Endothelial cell of umbilical vein (primary cell): ENCODE data around the gene NUDT8. TPM values are rescaled to one million over a fixed set of nuclear protein-coding genes. Genes with fewer than 3 reads are reported as not detected.

ENCODE experiments used
- BruUV-seq: library from RNA; stranded (reverse); fragments of 400-500 nt; replicated peaks from 2 replicates; lab custom pipeline; 2021; lab: Mats Ljungman, UMichigan
- CTCF ChIA-PET: fragments of 300-600, 350-600 bp; sonication (Branson Sonifier 250); formaldehyde crosslinking; loops from one replicate; lab custom pipeline; 2021; ENCODE audit warnings: antibody characterized with exemption, inconsistent platforms; lab: Charles Lee
- POLR2A ChIA-PET: fragments of 300-600, 350-600 bp; sonication (Branson Sonifier 250); formaldehyde crosslinking; loops from one replicate; lab custom pipeline; 2021; ENCODE audit warnings: antibody characterized with exemption, inconsistent platforms; lab: Charles Lee
- DNase-seq: peaks from one replicate; pipeline ENCODE4 v3.0.0-alpha.2; 2011; ENCODE audit warnings: low read depth, low spot score
- FAIRE-seq: peaks from 2 replicates; lab custom pipeline; 2011; peaks lifted over from hg19 to GRCh38; lab: Jason Lieb, UNC
- H2AFZ ChIP-seq: 2 replicates; pipeline ENCODE4 v1.6.0; 2012; ENCODE audit warnings: low read depth, low read length, control low read depth, inconsistent platforms
- H3K27ac ChIP-seq: 2 replicates; pipeline ENCODE4 v1.5.1; 2011; ENCODE audit warnings: low read depth, mild to moderate bottlenecking, control low read depth, low read length, moderate library complexity; ENCODE audit not compliant: insufficient read depth
- H3K27me3 ChIP-seq, 2 experiments: 2 replicates each; pipeline versions ENCODE4 v1.6.0 to v1.6.1; 2011; ENCODE audit warnings: low read length in 2 of 2, mixed read lengths in 1 of 2; ENCODE audit not compliant: control insufficient read depth in 2 of 2, insufficient read depth in 2 of 2
- H3K36me3 ChIP-seq, 2 experiments: 2 replicates in 1 of 2; 3 replicates in 1 of 2; pipeline ENCODE4 v1.5.1; 2011; ENCODE audit warnings: low read length in 2 of 2, mild to moderate bottlenecking in 1 of 2, moderate library complexity in 1 of 2; ENCODE audit not compliant: control insufficient read depth in 2 of 2, insufficient read depth in 2 of 2; ENCODE audit errors: extremely low read depth in 1 of 2
- H3K4me1 ChIP-seq: 3 replicates; pipeline ENCODE4 v1.5.1; 2011; ENCODE audit warnings: mild to moderate bottlenecking, low read length; ENCODE audit not compliant: control insufficient read depth, insufficient read depth; ENCODE audit errors: extremely low read depth
- H3K4me2 ChIP-seq: 2 replicates; pipeline ENCODE4 v1.6.1; 2011; ENCODE audit warnings: low read length, control low read depth, mixed read lengths; ENCODE audit not compliant: insufficient read depth
- H3K4me3 ChIP-seq, 3 experiments: fragments of 200-600 bp in 1 of 3; sonication (generic), shearing (Covaris generic) in 1 of 3; replicated peaks in 1 of 3; 2 replicates each; pipeline ENCODE4 v1.5.1; 2011 to 2016; ENCODE audit warnings: control low read depth in 3 of 3, low read length in 3 of 3, mild to moderate bottlenecking in 2 of 3, inconsistent platforms in 1 of 3, low read depth in 1 of 3, moderate library complexity in 1 of 3; ENCODE audit not compliant: insufficient read depth in 1 of 3
- H3K79me2 ChIP-seq: 2 replicates; pipeline ENCODE4 v1.6.0; 2012; ENCODE audit warnings: low read length, inconsistent platforms; ENCODE audit not compliant: control insufficient read depth, insufficient read depth
- H3K9ac ChIP-seq: replicated peaks from 2 replicates; pipeline ENCODE3; 2011; ENCODE audit warnings: low read length, control low read depth; ENCODE audit not compliant: insufficient read depth; ENCODE audit errors: extremely low read depth
- H3K9me1 ChIP-seq: replicated peaks from 3 replicates; pipeline ENCODE4 v1.6.0; 2011; ENCODE audit warnings: mild to moderate bottlenecking, low read length; ENCODE audit not compliant: control insufficient read depth, insufficient read depth; ENCODE audit errors: extremely low read depth
- H3K9me3 ChIP-seq: replicated peaks from 2 replicates; pipeline ENCODE4 v1.5.1; 2012; ENCODE audit warnings: low read length, inconsistent platforms; ENCODE audit not compliant: control insufficient read depth, insufficient read depth
- H4K20me1 ChIP-seq: replicated peaks from 2 replicates; pipeline ENCODE3; 2011; ENCODE audit warnings: mild to moderate bottlenecking, low read length; ENCODE audit not compliant: control insufficient read depth, insufficient read depth; ENCODE audit errors: extremely low read depth
- EZH2 ChIP-seq: IDR thresholded peaks from 2 replicates; pipeline ENCODE4 v1.6.1; 2012; ENCODE audit warnings: borderline replicate concordance, low read depth, mild to moderate bottlenecking, moderate library complexity, low read length, inconsistent platforms; ENCODE audit not compliant: severe bottlenecking
- FOS ChIP-seq: IDR thresholded peaks from 2 replicates; pipeline ENCODE4 v1.6.1; 2011; ENCODE audit warnings: mild to moderate bottlenecking, low read length, moderate library complexity, borderline replicate concordance; ENCODE audit not compliant: insufficient read depth
- GATA2 ChIP-seq: IDR thresholded peaks from 2 replicates; pipeline ENCODE4 v1.7.0; 2011; ENCODE audit warnings: low read depth, mild to moderate bottlenecking, moderate library complexity, mixed read lengths, low read length; ENCODE audit not compliant: insufficient read length, insufficient read depth
- JUN ChIP-seq: IDR thresholded peaks from 2 replicates; pipeline ENCODE4 v1.6.1; 2011; ENCODE audit warnings: borderline replicate concordance, low read depth; ENCODE audit not compliant: insufficient read length, insufficient read depth
- MYC ChIP-seq: IDR thresholded peaks from one replicate; pipeline ENCODE4 v1.6.1; 2011; ENCODE audit warnings: mild to moderate bottlenecking, low read depth, low read length
- POLR2A ChIP-seq: IDR thresholded peaks from 2 replicates; pipeline ENCODE4 v1.6.1; 2012; ENCODE audit warnings: low read depth, mild to moderate bottlenecking, control low read depth, low read length
- POLR2AphosphoS5 ChIP-seq: IDR thresholded peaks from 2 replicates; pipeline ENCODE4 v1.6.1; 2012; ENCODE audit warnings: low read depth, mild to moderate bottlenecking, control low read depth, low read length, moderate library complexity; ENCODE audit not compliant: insufficient read depth
- dilution Hi-C: fragments of 300-500 bp; cut with MboI; formaldehyde crosslinking; loops from one replicate; pipeline ENCODE4 v1.15.0; 2019; ENCODE audit warnings: low sequenced_read_pairs; ENCODE audit not compliant: extremely low pct_ligation_motif_present
- intact Hi-C: fragments of 100-400 bp; cut with micrococcal nuclease; formaldehyde crosslinking; loops from one replicate; pipeline ENCODE4 v1.10.0; 2022
- polyA plus RNA-seq, 4 experiments: library from polyadenylated mRNA; depleted of rRNA in 3 of 4; stranded (reverse) in 3 of 4; unstranded in 1 of 4; fragments of >200 nt; gene quantifications; 2 replicates each; pipeline versions ENCODE4 v1.2.1 to v1.2.3, GENCODE V29; 2011 to 2012; ENCODE audit warnings: missing spikeins in 1 of 4
- total RNA-seq: library from RNA; stranded (reverse); gene quantifications from 2 replicates; pipeline ENCODE4 v1.2.3, GENCODE V29; 2021
- TF ChIP-seq, protein P1 (sequence below), 2 donors: IDR thresholded peaks; 1 replicate in 1 of 2; 2 replicates in 1 of 2; pipeline ENCODE4 v1.5.1; 2011; ENCODE audit warnings: low read length in 2 of 2, mild to moderate bottlenecking in 2 of 2, moderate library complexity in 2 of 2, control low read depth in 1 of 2, inconsistent platforms in 1 of 2, low read depth in 1 of 2; ENCODE audit not compliant: insufficient read depth in 1 of 2; ENCODE audit errors: extremely low read depth in 1 of 2
- TF ChIP-seq, protein P2 (sequence below): IDR thresholded peaks from 2 replicates; pipeline ENCODE4 v1.6.1; 2011; ENCODE audit not compliant: insufficient read depth, insufficient read length

The NUDT8 gene
- total and polyA plus RNA-seq, 2 donors (not counting 3 experiments of a cell fraction or from before 2014, with no cell fraction given) = 14.1 to 20.4 TPM

DNA sequence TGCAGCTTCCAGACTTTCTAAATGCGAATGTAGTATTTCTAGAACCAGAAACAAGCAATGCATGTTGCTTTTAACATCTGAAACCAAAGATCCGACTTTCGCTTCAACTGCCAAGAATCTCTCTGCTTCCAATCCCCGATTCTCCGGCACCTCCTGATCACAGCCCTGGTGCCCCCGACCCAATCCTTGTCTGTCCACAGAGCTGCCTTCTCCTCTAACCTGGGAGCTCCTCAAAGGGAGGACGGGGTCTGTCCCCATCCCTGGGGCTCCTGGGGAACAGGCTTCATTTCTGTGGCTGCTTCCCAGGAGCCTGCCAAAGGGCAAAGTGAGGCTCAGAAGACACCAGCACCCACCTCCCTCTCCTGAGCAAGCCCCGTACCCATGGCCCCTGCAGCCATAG lies 44.2 kb upstream of the NUDT8 start:
- FAIRE-seq = no peak

More for the DNA sequence above, 44.2 kb upstream of the NUDT8 start:
- Histone ChIP-seq H3K4me1 (no peaks in the 10 kb centered on the region), H3K79me2 (no peaks in the 10 kb centered on the region), H3K4me2 (no peak overlapping the region), H2AFZ (no peak overlapping the region), H3K9ac (no peak overlapping the region), H4K20me1 (no peaks in the 10 kb centered on the region), H3K27me3 (peaks cover 0 to 3% of the 10 kb centered on the region in 2 experiments), H3K27ac (no peak overlapping the region), H3K36me3 (no peaks in the 10 kb centered on the region), H3K9me1 (no peaks in the 10 kb centered on the region), H3K9me3 (no peaks in the 10 kb centered on the region), H3K4me3 (no peak overlapping the region)
- POLR2A ChIA-PET = no interaction called here
- CTCF ChIA-PET = interaction anchor here (2.1 kb wide), 1 partner anchor 15 kb away, joined by 9 read pairs; no protein-coding TSS in a partner anchor
- no TSS peak for BruUV-seq
- dilution Hi-C loops (no loop called here), intact Hi-C loops (no loop called here)
- TF ChIP-seq MYC = no peak
- no peak for TF ChIP-seq JUN
- TF ChIP-seq, protein P1, sequence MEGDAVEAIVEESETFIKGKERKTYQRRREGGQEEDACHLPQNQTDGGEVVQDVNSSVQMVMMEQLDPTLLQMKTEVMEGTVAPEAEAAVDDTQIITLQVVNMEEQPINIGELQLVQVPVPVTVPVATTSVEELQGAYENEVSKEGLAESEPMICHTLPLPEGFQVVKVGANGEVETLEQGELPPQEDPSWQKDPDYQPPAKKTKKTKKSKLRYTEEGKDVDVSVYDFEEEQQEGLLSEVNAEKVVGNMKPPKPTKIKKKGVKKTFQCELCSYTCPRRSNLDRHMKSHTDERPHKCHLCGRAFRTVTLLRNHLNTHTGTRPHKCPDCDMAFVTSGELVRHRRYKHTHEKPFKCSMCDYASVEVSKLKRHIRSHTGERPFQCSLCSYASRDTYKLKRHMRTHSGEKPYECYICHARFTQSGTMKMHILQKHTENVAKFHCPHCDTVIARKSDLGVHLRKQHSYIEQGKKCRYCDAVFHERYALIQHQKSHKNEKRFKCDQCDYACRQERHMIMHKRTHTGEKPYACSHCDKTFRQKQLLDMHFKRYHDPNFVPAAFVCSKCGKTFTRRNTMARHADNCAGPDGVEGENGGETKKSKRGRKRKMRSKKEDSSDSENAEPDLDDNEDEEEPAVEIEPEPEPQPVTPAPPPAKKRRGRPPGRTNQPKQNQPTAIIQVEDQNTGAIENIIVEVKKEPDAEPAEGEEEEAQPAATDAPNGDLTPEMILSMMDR (IDR thresholded peaks at IDR 0.05; ENCODE audit: extremely low read depth in 1 of 2, insufficient read depth in 1 of 2, low read depth in 1 of 2, low read length in 2 of 2) = no peak
- no peak for TF ChIP-seq GATA2
- TF ChIP-seq FOS = no peak
- TF ChIP-seq, protein P2, sequence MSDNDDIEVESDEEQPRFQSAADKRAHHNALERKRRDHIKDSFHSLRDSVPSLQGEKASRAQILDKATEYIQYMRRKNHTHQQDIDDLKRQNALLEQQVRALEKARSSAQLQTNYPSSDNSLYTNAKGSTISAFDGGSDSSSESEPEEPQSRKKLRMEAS = no peak
- no peak for TF ChIP-seq EZH2
- TF ChIP-seq POLR2A = no peak
- TF ChIP-seq POLR2AphosphoS5 = no peak
- no peak for DNase-seq
